GM12878 (cell line): ENCODE measurements around the gene SLC2A14. TPM values are rescaled to one million over a fixed set of nuclear protein-coding genes. Genes with fewer than 3 reads are reported as not detected.
"Not testable (repeated sequence)": the region's sequence is repeated elsewhere in the genome, so short reads cannot be mapped to it uniquely, and the experiment has no call there.

ENCODE experiments used
- ATAC-seq: fragments of 200-7000 bp; cut with Tn5 transposase; 3 replicates; pipeline ENCODE4 v1.9.1; 2020; ENCODE audit warnings: mild to moderate bottlenecking, moderate library complexity
- BruUV-seq: library from RNA; stranded (reverse); fragments of 400-500 nt; replicated peaks from 2 replicates; lab custom pipeline; 2021; lab: Mats Ljungman, UMichigan
- CTCF ChIA-PET: fragments of 300-600 bp; sonication (Branson Sonifier 250); formaldehyde crosslinking; extraction: SDS; loops from one replicate; lab custom pipeline; 2021; ENCODE audit warnings: inconsistent platforms; lab: Yijun Ruan, JAX
- POLR2A ChIA-PET: fragments of 350-600 bp; formaldehyde crosslinking; extraction: SDS; loops from one replicate; lab custom pipeline; 2021; ENCODE audit warnings: inconsistent platforms; lab: Charles Lee
- RAD21 ChIA-PET: fragments of 300-600 bp; sonication (Branson Sonifier 250); formaldehyde crosslinking; loops from one replicate; lab custom pipeline; 2023; ENCODE audit warnings: antibody characterized with exemption; ENCODE audit not compliant: unreplicated experiment; lab: Charles Lee
- SMC1A ChIA-PET: fragments of 300-600 bp; sonication (Branson Sonifier 250); formaldehyde crosslinking; loops from one replicate; lab custom pipeline; 2023; ENCODE audit not compliant: unreplicated experiment, uncharacterized antibody; lab: Charles Lee
- DNase-seq: peaks from one replicate; pipeline ENCODE4 v3.0.0-alpha.2; 2011; ENCODE audit warnings: low read depth, low spot score
- FAIRE-seq: peaks from 3 replicates; lab custom pipeline; 2011; peaks lifted over from hg19 to GRCh38; lab: Jason Lieb, UNC
- H2AFZ ChIP-seq: 2 replicates; pipeline ENCODE4 v1.6.0; 2011; ENCODE audit warnings: low read depth, low read length, control low read depth; ENCODE audit not compliant: control insufficient read depth
- H3K27ac ChIP-seq: 2 replicates; pipeline ENCODE4 v1.5.1; 2011; ENCODE audit warnings: control low read depth; ENCODE audit not compliant: control insufficient read depth, insufficient read depth
- H3K27me3 ChIP-seq, 2 experiments: replicated peaks in 1 of 2; 2 replicates each; pipeline versions ENCODE4 v1.6.0 to v1.6.1; 2011; ENCODE audit warnings: low read length in 1 of 2; ENCODE audit not compliant: control insufficient read depth in 2 of 2, insufficient read depth in 2 of 2
- H3K36me3 ChIP-seq, 2 experiments: 2 replicates each; pipeline ENCODE4 v1.5.1; 2011; ENCODE audit warnings: low read length in 1 of 2; ENCODE audit not compliant: control insufficient read depth in 2 of 2, insufficient read depth in 2 of 2
- H3K4me1 ChIP-seq: 2 replicates; pipeline ENCODE4 v1.6.1; 2011; ENCODE audit warnings: mild to moderate bottlenecking, low read length, moderate library complexity, mixed read lengths; ENCODE audit not compliant: control insufficient read depth, insufficient read depth
- H3K4me2 ChIP-seq: 2 replicates; pipeline ENCODE4 v1.6.0; 2011; ENCODE audit warnings: control low read depth; ENCODE audit not compliant: control insufficient read depth, insufficient read depth
- H3K4me3 ChIP-seq: fragments of 200-600 bp; sonication (generic); 2 replicates; pipeline ENCODE4 v1.5.1; 2016
- H3K79me2 ChIP-seq: 2 replicates; pipeline ENCODE4 v1.6.0; 2011; ENCODE audit warnings: low read length; ENCODE audit not compliant: control insufficient read depth, insufficient read depth
- H3K9ac ChIP-seq: 2 replicates; pipeline ENCODE4 v1.8.0; 2011; ENCODE audit warnings: low read length, control low read depth, mixed read lengths; ENCODE audit not compliant: control insufficient read depth, insufficient read depth
- H3K9me3 ChIP-seq: replicated peaks from 3 replicates; pipeline ENCODE4 v1.5.1; 2011; ENCODE audit warnings: mild to moderate bottlenecking, low read length; ENCODE audit not compliant: control insufficient read depth, insufficient read depth
- H4K20me1 ChIP-seq: 2 replicates; pipeline ENCODE4 v1.6.0; 2011; ENCODE audit not compliant: control insufficient read depth, insufficient read depth
- FOXM1 ChIP-seq: IDR thresholded peaks from 2 replicates; pipeline ENCODE4 v1.6.1; 2012; ENCODE audit warnings: low read depth, mild to moderate bottlenecking, inconsistent platforms, low read length, moderate library complexity
- NKRF ChIP-seq: fragments of 450-650 bp; conservative IDR thresholded peaks from 2 replicates; pipeline ENCODE4 v1.6.1; 2017; ENCODE audit warnings: mild to moderate bottlenecking, moderate library complexity
- NRF1 ChIP-seq: conservative IDR thresholded peaks from 2 replicates; pipeline ENCODE4 v1.6.1; 2011; ENCODE audit warnings: mild to moderate bottlenecking, low read depth, low read length, improper control_type of control experiment
- PRDM15 ChIP-seq: fragments of 450-650 bp; formaldehyde crosslinking; IDR thresholded peaks from 2 replicates; pipeline ENCODE4 v1.4.0; 2020; ENCODE audit warnings: mild to moderate bottlenecking, moderate library complexity
- RB1 ChIP-seq: fragments of 450-650 bp; formaldehyde crosslinking; IDR thresholded peaks from 2 replicates; pipeline ENCODE4 v1.6.1; 2017; ENCODE audit warnings: mild to moderate bottlenecking, borderline replicate concordance
- SREBF2 ChIP-seq: IDR thresholded peaks from 2 replicates; pipeline ENCODE4 v1.6.1; 2012; ENCODE audit warnings: mild to moderate bottlenecking, low read length
- WRNIP1 ChIP-seq: IDR thresholded peaks from 2 replicates; pipeline ENCODE4 v1.6.1; 2011; ENCODE audit warnings: low read depth, low read length, improper control_type of control experiment, borderline replicate concordance
- ZNF207 ChIP-seq: fragments of 450-650 bp; IDR thresholded peaks from 2 replicates; pipeline ENCODE4 v1.6.1; 2014; ENCODE audit warnings: antibody characterized with exemption, mild to moderate bottlenecking, borderline replicate concordance
- ZNF24 ChIP-seq: fragments of 450-650 bp; IDR thresholded peaks from 2 replicates; pipeline ENCODE4 v1.6.1; 2017; ENCODE audit warnings: antibody characterized with exemption, mild to moderate bottlenecking
- ZNF687 ChIP-seq: fragments of 450-650 bp; IDR thresholded peaks from 2 replicates; pipeline ENCODE4 v1.6.1; 2017; ENCODE audit warnings: mild to moderate bottlenecking, moderate library complexity
- ZSCAN29 ChIP-seq: fragments of 450-650 bp; IDR thresholded peaks from 2 replicates; pipeline ENCODE4 v1.6.1; 2017; ENCODE audit warnings: mild to moderate bottlenecking, moderate library complexity
- WGBS: methylation state at CpG from one replicate; pipeline ENCODE4 v1.1.6; 2016; ENCODE audit warnings: low lambda C conversion rate; ENCODE audit not compliant: insufficient replicate concordance, insufficient coverage; ENCODE audit errors: missing lambda C conversion rate; 5-methylcytosine and 5-hydroxymethylcytosine counted together
- in situ Hi-C: fragments of 300-500 bp; cut with MboI; formaldehyde crosslinking; loops from 9 replicates; pipeline ENCODE4 v1.14.3; 2018; ENCODE audit warnings: mixed read lengths
- intact Hi-C: fragments of 100-400 bp; cut with micrococcal nuclease; formaldehyde crosslinking; loops from one replicate; pipeline ENCODE4 v1.14.2; 2022; ENCODE audit not compliant: unreplicated experiment
- polyA plus RNA-seq, 11 experiments: library from polyadenylated mRNA; depleted of rRNA in 4 of 11; unstranded in 6 of 11; stranded (reverse) in 5 of 11; fragments of >200 nt; fragmentation: Nextera tagmentation in 4 of 11; fragmentation: Illumina TruSeq in 1 of 11; extraction: Ambion mirVana in 4 of 11; extraction: Trizol in 1 of 11; gene quantifications; 1 replicate in 1 of 11; 2 replicates in 10 of 11; pipeline versions ENCODE4 v1.2.1 to v1.2.3, GENCODE V29; 2011 to 2016; ENCODE audit warnings: inconsistent platforms in 2 of 11, missing spikeins in 2 of 11, low read depth in 1 of 11
- total RNA-seq, 4 experiments: library from RNA; depleted of rRNA in 3 of 4; stranded (reverse); fragments of >200 nt in 3 of 4; fragmentation: Illumina TruSeq in 1 of 4; extraction: Trizol in 1 of 4; gene quantifications; 2 replicates each; pipeline versions ENCODE4 v1.2.1 to v1.2.3, GENCODE V29; 2013 to 2021

SLC2A14 gene
- total and polyA plus RNA-seq, 10 of the 15 experiments (the other 5 are each of a cell fraction or from before 2014, with no cell fraction given): 0.05 to 0.69 (median 0.19) TPM; not detected in 1

- TF ChIP-seq NKRF (no peak), PRDM15 (CRISPR knock-in tag) (no peak), ZNF24 (no peak), SREBF2 (no peak), ZSCAN29 (no peak), WRNIP1 (no peak), ZNF207 (no peak), RB1 (no peak), NRF1 (no peak), ZNF687 (no peak), FOXM1 (no peak)
Measured at GRCh38 chr12:7784701-7785100, 88.0 kb downstream of the SLC2A14 start (continued).

GRCh38 chr12:7783433-7783832 is 89.3 kb downstream of the SLC2A14 start:
- H2AFZ ChIP-seq, H3K79me2 ChIP-seq, CTCF ChIA-PET, H3K9me3 ChIP-seq, intact Hi-C loops, FAIRE-seq, in situ Hi-C loops, POLR2A ChIA-PET, H3K27ac ChIP-seq, H3K36me3 ChIP-seq, H3K9ac ChIP-seq, H3K4me1 ChIP-seq, H3K4me3 ChIP-seq, H4K20me1 ChIP-seq, H3K27me3 ChIP-seq, SMC1A ChIA-PET, RAD21 ChIA-PET, BruUV-seq, DNase-seq, ATAC-seq, H3K4me2 ChIP-seq: not testable (repeated sequence)
- WGBS: 77% methylated on average over 8 of the region's 9 CpGs
